Osteoblast (primary cell): Measurements from ENCODE around the gene SLC29A1. TPM values are rescaled to one million over a fixed set of nuclear protein-coding genes. Genes with fewer than 3 reads are reported as not detected.

Source experiments
- DNase-seq: peaks from one replicate; pipeline ENCODE4 v3.0.0; 2011; ENCODE audit warnings: low spot score, mixed read lengths; ENCODE audit not compliant: insufficient read length; ENCODE audit errors: missing footprints
- H2AFZ ChIP-seq: 2 replicates; pipeline ENCODE4 v1.6.0; 2011; ENCODE audit warnings: mild to moderate bottlenecking, low read length
- H3K27ac ChIP-seq: 2 replicates; pipeline ENCODE4 v1.5.1; 2011; ENCODE audit warnings: mild to moderate bottlenecking, low read depth, low read length, moderate library complexity
- H3K27me3 ChIP-seq: 2 replicates; pipeline ENCODE4 v1.6.0; 2012; ENCODE audit warnings: mild to moderate bottlenecking, control low read depth, inconsistent platforms, low read length, moderate library complexity; ENCODE audit not compliant: insufficient read depth
- H3K36me3 ChIP-seq: 2 replicates; pipeline ENCODE4 v1.5.1; 2011; ENCODE audit warnings: mild to moderate bottlenecking, low read length, control low read depth, moderate library complexity; ENCODE audit not compliant: insufficient read depth
- H3K4me1 ChIP-seq: 2 replicates; pipeline ENCODE4 v1.5.1; 2011; ENCODE audit warnings: mild to moderate bottlenecking, low read length, control low read depth, moderate library complexity; ENCODE audit not compliant: insufficient read depth
- H3K4me2 ChIP-seq: 2 replicates; pipeline ENCODE4 v1.6.0; 2011; ENCODE audit warnings: mild to moderate bottlenecking, low read length; ENCODE audit not compliant: insufficient read depth
- H3K4me3 ChIP-seq: fragments of 200-600 bp; sonication (generic); 3 replicates; pipeline ENCODE4 v1.5.1; 2012; ENCODE audit warnings: mild to moderate bottlenecking, low read length, inconsistent platforms; ENCODE audit not compliant: insufficient read depth
- H3K79me2 ChIP-seq: 2 replicates; pipeline ENCODE4 v1.6.0; 2012; ENCODE audit warnings: mild to moderate bottlenecking, low read length, control low read depth, inconsistent platforms; ENCODE audit not compliant: insufficient read depth
- H3K9me3 ChIP-seq: 2 replicates; pipeline ENCODE4 v1.5.1; 2011; ENCODE audit warnings: low read depth, low read length, control low read depth
- H4K20me1 ChIP-seq: 2 replicates; pipeline ENCODE4 v1.6.0; 2012; ENCODE audit warnings: mild to moderate bottlenecking, low read length, control low read depth; ENCODE audit not compliant: insufficient read depth
- total RNA-seq: library from RNA; depleted of rRNA; stranded (reverse); fragments of >200 nt; gene quantifications from 2 replicates; pipeline ENCODE4 v1.2.3, GENCODE V29; 2012
- TF ChIP-seq, protein P1 (sequence below): IDR thresholded peaks from 2 replicates; pipeline ENCODE4 v1.5.1; 2011; ENCODE audit warnings: mild to moderate bottlenecking, low read depth, low read length, moderate library complexity; ENCODE audit errors: extremely low read depth

Gene SLC29A1
- total RNA-seq, 1 donor: 8.0 TPM

DNA sequence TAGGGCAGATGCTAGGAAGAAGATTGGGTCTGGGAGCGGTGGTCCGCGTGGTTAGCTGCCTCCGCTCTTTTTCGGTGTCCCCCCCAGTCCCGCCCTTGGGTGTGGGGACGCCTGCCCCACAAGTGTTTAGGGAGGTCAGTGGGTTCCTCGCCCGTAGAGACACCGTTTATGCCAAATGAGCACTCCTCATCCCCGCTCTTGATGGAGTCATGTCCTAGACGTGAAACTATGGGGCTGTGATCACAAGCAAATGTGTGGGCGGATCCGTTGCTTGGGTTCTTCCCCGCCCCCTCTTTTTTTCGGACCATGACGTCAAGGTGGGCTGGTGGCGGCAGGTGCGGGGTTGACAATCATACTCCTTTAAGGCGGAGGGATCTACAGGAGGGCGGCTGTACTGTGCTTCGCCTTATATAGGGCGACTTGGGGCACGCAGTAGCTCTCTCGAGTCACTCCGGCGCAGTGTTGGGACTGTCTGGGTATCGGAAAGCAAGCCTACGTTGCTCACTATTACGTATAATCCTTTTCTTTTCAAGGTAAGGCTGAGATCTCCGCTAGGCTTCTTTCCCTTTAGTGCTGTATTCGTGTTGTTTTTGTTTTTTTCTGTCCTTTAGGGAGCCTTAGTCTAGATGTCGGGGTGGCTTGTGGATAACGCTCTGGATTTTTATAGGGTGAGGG is 23.4 kb downstream of the SLC29A1 start, which contains the start of gene HSP90AB1:
TSS of gene HSP90AB1 (plus strand) at position 439 of the 675 bp plus-strand sequence. CDS start 1,529 bp downstream, outside the sequence.
- Histone ChIP-seq H4K20me1 (peaks cover 45% of the 10 kb centered on the region), H3K4me3 (peak within 1 kb of the TSS; percentile 99), H3K27ac (peak within 1 kb of the TSS; percentile 95)

DNA sequence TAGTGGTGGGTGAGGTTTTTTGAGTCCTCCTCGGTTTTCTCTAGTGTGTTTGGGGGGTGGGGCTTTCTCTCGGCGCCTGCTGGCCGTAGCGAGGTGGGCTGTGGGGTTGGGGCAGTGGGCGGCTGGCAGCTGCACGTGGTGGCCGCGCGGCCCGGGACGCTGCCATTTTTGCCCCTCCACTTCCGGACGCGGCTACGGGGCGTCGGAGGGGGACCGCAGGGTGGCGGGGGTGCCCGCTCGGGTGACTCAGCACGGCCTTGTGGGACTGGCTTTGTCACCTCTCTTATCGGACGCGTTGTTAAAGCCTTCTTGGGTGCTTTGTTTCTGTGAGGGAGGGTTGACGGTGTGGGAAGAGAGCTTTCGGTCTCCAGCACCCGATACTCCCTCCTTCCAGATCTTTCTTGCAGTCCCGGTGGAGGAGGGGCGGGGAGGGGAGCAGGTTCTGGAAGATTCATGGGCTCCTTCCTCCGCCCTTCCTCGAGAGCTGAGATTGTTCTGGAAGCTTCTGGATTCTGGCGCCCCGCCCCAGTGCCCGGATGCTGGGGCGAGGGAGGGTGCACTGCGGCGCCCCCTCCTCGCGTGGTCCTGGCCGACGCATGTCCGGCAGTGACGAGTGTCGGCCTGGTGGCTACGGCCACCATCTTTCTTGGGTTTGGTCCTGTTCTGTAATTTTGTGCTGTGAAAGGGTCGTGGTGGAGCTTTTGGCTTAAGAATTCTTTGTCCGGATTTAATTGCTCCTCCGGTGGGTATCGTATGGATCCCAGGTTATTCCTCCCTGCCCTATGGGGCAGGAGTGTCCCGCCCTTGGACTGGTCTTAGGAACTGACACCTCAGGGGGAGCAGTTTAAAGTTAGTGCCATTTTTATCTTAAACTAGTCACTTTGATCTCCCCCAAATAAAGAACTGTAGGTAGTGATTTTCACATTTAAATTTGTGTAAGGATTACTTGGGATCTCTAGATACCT is 24.2 kb downstream of the SLC29A1 start:
- DNase-seq: peak; percentile 88
- H2AFZ ChIP-seq: no peak overlapping the region
- H3K4me3 ChIP-seq: peak overlapping the region; percentile 99
- H3K4me1 ChIP-seq: peaks cover 26% of the 10 kb centered on the region
- peaks cover 49% of the 10 kb centered on the region for H4K20me1 ChIP-seq
- H3K79me2 ChIP-seq: peaks cover 52% of the 10 kb centered on the region
- peaks cover 41% of the 10 kb centered on the region for H3K36me3 ChIP-seq
- H3K27me3 ChIP-seq: no peaks in the 10 kb centered on the region
- H3K4me2 ChIP-seq: peak overlapping the region; percentile 97
- TF ChIP-seq, protein P1, sequence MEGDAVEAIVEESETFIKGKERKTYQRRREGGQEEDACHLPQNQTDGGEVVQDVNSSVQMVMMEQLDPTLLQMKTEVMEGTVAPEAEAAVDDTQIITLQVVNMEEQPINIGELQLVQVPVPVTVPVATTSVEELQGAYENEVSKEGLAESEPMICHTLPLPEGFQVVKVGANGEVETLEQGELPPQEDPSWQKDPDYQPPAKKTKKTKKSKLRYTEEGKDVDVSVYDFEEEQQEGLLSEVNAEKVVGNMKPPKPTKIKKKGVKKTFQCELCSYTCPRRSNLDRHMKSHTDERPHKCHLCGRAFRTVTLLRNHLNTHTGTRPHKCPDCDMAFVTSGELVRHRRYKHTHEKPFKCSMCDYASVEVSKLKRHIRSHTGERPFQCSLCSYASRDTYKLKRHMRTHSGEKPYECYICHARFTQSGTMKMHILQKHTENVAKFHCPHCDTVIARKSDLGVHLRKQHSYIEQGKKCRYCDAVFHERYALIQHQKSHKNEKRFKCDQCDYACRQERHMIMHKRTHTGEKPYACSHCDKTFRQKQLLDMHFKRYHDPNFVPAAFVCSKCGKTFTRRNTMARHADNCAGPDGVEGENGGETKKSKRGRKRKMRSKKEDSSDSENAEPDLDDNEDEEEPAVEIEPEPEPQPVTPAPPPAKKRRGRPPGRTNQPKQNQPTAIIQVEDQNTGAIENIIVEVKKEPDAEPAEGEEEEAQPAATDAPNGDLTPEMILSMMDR: no peak
- H3K9me3 ChIP-seq: no peaks in the 10 kb centered on the region
- peak overlapping the region; percentile 95 for H3K27ac ChIP-seq

More for the DNA sequence above, 23.4 kb downstream of the SLC29A1 start, which contains the start of gene HSP90AB1:
- Histone ChIP-seq H3K4me2 (peak within 1 kb of the TSS; percentile 97), H3K36me3 (peaks cover 33% of the 10 kb centered on the region), H3K27me3 (no peaks in the 10 kb centered on the region), H2AFZ (peak within 1 kb of the TSS; percentile 95), H3K9me3 (no peaks in the 10 kb centered on the region), H3K4me1 (peaks cover 26% of the 10 kb centered on the region), H3K79me2 (peaks cover 48% of the 10 kb centered on the region)
- TF ChIP-seq, protein P1: no peak
- peak; percentile 97 for DNase-seq

DNA sequence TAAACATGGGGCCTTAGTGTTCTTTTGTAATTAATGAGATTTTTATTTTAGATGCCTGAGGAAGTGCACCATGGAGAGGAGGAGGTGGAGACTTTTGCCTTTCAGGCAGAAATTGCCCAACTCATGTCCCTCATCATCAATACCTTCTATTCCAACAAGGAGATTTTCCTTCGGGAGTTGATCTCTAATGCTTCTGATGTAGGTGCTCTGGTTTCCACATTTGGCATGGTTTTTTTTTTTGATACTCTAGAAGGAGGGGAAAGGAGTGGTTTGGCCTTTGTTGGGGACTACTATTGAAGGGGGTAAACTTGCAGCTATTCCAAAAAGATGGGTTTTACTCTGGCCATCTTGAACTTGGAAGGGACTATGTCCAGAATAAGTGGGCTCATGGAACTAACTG is 25.2 kb downstream of the SLC29A1 start:
- H3K4me2 ChIP-seq: peak overlapping the region; percentile 97
- peaks cover 50% of the 10 kb centered on the region for H3K36me3 ChIP-seq
- TF ChIP-seq, protein P1: no peak
- H3K79me2 ChIP-seq: peaks cover 61% of the 10 kb centered on the region
- no peak overlapping the region for H2AFZ ChIP-seq
- no peaks in the 10 kb centered on the region for H3K27me3 ChIP-seq
- H3K27ac ChIP-seq: peak overlapping the region; percentile 19
- peak; percentile 26 for DNase-seq
- no peaks in the 10 kb centered on the region for H3K9me3 ChIP-seq
- peaks cover 58% of the 10 kb centered on the region for H4K20me1 ChIP-seq
- peak overlapping the region; percentile 99 for H3K4me3 ChIP-seq
- peaks cover 26% of the 10 kb centered on the region for H3K4me1 ChIP-seq
